ENCODE results near the gene FAM240A.

DNA sequence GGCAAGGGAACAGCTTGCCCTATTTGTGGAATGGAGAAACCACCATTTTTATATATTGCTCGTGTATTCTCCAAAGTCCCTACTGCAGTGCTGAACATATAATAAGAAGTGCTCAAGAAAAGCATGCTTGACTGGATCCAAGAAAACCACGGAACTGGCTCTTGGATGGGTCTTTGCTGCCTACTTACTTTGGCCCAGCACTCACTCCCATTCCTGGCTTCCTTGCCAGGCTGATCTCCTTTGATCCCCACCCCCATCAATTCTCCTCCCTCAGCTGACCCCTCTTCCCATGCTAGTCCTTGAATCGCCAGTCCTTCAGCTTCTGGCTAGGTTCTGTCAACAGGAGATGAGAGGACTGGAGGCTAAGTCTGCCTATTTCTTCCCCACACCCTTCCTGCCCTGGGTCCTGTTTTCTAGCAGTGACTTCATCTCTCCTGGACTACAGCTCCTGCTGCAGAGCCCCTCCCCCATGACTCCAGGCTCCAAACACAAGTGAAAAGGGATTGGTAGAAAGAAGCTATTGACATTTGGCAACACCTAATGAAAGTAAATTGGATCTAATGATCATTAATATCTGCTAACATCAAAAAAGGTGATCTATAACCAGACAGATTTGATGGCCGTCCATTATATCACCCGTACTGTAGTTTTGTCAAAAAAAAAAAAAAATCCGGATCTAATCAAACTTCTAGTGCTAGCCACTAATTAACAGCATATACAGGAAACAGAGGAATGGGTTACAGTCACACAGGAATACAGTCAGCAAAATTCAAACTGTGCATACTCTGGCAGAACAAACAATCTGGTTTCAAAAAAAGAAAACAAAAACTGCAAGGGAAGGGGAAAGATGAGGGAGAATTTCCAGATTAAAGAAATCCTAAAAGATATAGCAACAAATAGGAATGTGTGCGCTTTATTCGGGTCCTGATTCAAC lies 7.8 kb downstream of the FAM240A start:
- TF ChIP-seq, protein P1, sequence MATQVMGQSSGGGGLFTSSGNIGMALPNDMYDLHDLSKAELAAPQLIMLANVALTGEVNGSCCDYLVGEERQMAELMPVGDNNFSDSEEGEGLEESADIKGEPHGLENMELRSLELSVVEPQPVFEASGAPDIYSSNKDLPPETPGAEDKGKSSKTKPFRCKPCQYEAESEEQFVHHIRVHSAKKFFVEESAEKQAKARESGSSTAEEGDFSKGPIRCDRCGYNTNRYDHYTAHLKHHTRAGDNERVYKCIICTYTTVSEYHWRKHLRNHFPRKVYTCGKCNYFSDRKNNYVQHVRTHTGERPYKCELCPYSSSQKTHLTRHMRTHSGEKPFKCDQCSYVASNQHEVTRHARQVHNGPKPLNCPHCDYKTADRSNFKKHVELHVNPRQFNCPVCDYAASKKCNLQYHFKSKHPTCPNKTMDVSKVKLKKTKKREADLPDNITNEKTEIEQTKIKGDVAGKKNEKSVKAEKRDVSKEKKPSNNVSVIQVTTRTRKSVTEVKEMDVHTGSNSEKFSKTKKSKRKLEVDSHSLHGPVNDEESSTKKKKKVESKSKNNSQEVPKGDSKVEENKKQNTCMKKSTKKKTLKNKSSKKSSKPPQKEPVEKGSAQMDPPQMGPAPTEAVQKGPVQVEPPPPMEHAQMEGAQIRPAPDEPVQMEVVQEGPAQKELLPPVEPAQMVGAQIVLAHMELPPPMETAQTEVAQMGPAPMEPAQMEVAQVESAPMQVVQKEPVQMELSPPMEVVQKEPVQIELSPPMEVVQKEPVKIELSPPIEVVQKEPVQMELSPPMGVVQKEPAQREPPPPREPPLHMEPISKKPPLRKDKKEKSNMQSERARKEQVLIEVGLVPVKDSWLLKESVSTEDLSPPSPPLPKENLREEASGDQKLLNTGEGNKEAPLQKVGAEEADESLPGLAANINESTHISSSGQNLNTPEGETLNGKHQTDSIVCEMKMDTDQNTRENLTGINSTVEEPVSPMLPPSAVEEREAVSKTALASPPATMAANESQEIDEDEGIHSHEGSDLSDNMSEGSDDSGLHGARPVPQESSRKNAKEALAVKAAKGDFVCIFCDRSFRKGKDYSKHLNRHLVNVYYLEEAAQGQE (IDR thresholded peaks at IDR 0.05; ENCODE audit: unreplicated experiment) = no peak
- TF ChIP-seq CTCF (conservative IDR thresholded peaks at IDR 0.05; ENCODE audit: low read depth in 2 of 2) = no peak
- no peak for TF ChIP-seq EZH2 (IDR thresholded peaks at IDR 0.05; ENCODE audit: low read depth, unreplicated experiment)
- no peak for TF ChIP-seq POLR2AphosphoS5 (IDR thresholded peaks at IDR 0.05; ENCODE audit: low read depth)

Data from GM23338 (cell line).